Lower leg skin (tissue), 4 donors: ENCODE results near the gene SLC26A2. TPM values are rescaled to one million over a fixed set of nuclear protein-coding genes. Genes with fewer than 3 reads are reported as not detected.
A peak's percentile ranks its signal among the peaks of the same experiment; 100 is the strongest.

Source experiments
- DNase-seq, 2 donors: peaks; one replicate each; pipeline ENCODE4 v3.0.0-alpha.2; 2019; ENCODE audit warnings: low spot score in 2 of 2
- H3K4me3 ChIP-seq: fragments of 200-600 bp; sonication (generic); 2 replicates; pipeline ENCODE4 v1.5.1; 2017; ENCODE audit warnings: mild to moderate bottlenecking, low read depth; ENCODE audit not compliant: poor library complexity, severe bottlenecking
- POLR2A ChIP-seq, 2 donors: fragments of 450-650 bp; IDR thresholded peaks; one replicate each; pipeline ENCODE4 v1.6.1; 2016 to 2017; ENCODE audit warnings: antibody characterized with exemption in 2 of 2, mild to moderate bottlenecking in 1 of 2, moderate library complexity in 1 of 2
- WGBS, 2 donors: methylation state at CpG; one replicate each; pipeline ENCODE4 v1.1.5; 2018; 5-methylcytosine and 5-hydroxymethylcytosine counted together
- intact Hi-C: fragments of 100-400 bp; cut with DNase I; formaldehyde crosslinking; loops from one replicate; pipeline ENCODE4 v1.15.0; 2023; ENCODE audit warnings: low total_unique reads
- total RNA-seq, 4 donors: library from RNA; depleted of rRNA; stranded (reverse); fragments of >200 nt; gene quantifications; one replicate each; pipeline ENCODE4 v1.1.0, GENCODE V29; 2016
- TF ChIP-seq, protein P1 (sequence below), 3 donors: fragments of 450-650 bp; IDR thresholded peaks; one replicate each; pipeline ENCODE4 v1.5.1; 2016; ENCODE audit warnings: antibody characterized with exemption in 3 of 3, mild to moderate bottlenecking in 3 of 3, moderate library complexity in 2 of 3

SLC26A2 gene
- total RNA-seq, 4 donors from 2014 or later, result 8.4 to 56.5 (median 33.3) TPM

DNA sequence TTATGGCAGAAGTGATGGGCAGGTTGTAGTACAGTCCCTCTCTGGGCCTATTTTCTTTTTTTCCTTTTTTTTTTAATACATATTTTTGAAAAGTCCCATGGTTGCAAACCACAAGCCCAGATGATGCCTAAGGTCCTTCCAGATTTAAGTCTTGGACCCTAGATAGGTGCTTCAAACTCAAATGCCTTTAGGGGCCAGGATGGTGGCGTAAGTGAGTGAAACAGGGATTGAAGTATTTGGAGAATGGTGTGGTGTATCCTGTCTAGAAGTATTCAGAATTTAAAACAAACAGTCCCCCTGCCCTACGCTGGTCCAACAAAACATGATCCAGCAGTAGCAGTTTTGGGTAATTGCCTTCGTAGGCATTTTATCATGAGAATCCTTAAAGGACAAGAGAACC, 37.7 kb downstream of the SLC26A2 start:
- TF ChIP-seq, protein P1, sequence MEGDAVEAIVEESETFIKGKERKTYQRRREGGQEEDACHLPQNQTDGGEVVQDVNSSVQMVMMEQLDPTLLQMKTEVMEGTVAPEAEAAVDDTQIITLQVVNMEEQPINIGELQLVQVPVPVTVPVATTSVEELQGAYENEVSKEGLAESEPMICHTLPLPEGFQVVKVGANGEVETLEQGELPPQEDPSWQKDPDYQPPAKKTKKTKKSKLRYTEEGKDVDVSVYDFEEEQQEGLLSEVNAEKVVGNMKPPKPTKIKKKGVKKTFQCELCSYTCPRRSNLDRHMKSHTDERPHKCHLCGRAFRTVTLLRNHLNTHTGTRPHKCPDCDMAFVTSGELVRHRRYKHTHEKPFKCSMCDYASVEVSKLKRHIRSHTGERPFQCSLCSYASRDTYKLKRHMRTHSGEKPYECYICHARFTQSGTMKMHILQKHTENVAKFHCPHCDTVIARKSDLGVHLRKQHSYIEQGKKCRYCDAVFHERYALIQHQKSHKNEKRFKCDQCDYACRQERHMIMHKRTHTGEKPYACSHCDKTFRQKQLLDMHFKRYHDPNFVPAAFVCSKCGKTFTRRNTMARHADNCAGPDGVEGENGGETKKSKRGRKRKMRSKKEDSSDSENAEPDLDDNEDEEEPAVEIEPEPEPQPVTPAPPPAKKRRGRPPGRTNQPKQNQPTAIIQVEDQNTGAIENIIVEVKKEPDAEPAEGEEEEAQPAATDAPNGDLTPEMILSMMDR (IDR thresholded peaks at IDR 0.05), result no peak
- TF ChIP-seq POLR2A (IDR thresholded peaks at IDR 0.05), result no peak
- intact Hi-C loops, result loop anchor here (10.0 kb wide), 1 partner anchor 363 kb away; no protein-coding TSS in a partner anchor
- no peak overlapping the region for H3K4me3 ChIP-seq
- WGBS, 2 donors, result 92 to 96% methylated on average over 3 of the region's 3 CpGs
- DNase-seq, result no peak

DNA sequence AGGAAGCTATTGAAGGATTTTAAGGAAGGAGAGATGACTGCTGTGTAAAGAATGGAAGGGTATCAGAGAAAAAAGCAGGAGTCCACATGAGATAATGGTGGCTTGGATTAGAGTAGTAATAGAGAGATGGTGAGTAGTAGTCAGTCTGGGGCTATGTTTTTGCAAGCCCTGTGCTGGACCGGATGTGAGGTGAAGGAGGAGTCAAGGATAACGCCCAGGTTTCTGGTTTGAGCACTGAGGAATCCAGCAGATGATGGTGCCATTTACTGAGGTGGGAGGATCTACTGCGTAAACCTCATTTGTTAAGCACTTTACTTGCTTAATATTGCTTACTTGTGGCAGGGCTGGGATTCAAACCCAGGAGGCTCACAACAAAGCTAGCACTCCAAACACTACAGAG, 38.8 kb downstream of the SLC26A2 start:
- intact Hi-C loops, result loop anchor here (10.0 kb wide), 1 partner anchor 365 kb away; no protein-coding TSS in a partner anchor
- H3K4me3 ChIP-seq, result no peak overlapping the region
- DNase-seq, result no peak
- no peak for TF ChIP-seq POLR2A (IDR thresholded peaks at IDR 0.05)
- TF ChIP-seq, protein P1 (IDR thresholded peaks at IDR 0.05), result no peak
- WGBS, 2 donors, result 41 to 50% methylated on average over 3 of the region's 3 CpGs

DNA sequence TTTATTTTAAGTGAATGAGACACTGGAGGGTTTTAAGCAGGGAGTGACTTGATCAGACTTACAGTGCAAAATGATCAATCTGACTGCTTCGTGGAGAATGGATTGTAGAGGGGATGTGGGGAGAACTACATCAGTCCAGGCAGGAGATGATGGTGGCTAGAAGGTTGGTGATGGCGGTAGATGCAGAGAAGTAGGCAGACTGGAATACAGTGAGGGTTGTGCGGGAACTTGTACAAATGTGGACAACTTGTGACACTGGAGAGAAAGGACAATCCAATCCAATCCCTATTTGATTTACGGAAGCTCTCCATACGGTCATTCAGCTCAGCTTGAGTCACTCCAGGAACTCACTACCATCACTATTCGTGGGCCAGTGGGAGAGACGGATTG, 39.3 kb downstream of the SLC26A2 start:
- intact Hi-C loops, result loop anchor here (10.0 kb wide), 1 partner anchor 365 kb away; no protein-coding TSS in a partner anchor
- no peak for TF ChIP-seq POLR2A (IDR thresholded peaks at IDR 0.05)
- TF ChIP-seq, protein P1 (IDR thresholded peaks at IDR 0.05), result no peak
- no peak for DNase-seq
- H3K4me3 ChIP-seq, result peak overlapping the region; percentile 87
- WGBS, 2 donors, result 16% methylated on average over 7 of the region's 7 CpGs

DNA sequence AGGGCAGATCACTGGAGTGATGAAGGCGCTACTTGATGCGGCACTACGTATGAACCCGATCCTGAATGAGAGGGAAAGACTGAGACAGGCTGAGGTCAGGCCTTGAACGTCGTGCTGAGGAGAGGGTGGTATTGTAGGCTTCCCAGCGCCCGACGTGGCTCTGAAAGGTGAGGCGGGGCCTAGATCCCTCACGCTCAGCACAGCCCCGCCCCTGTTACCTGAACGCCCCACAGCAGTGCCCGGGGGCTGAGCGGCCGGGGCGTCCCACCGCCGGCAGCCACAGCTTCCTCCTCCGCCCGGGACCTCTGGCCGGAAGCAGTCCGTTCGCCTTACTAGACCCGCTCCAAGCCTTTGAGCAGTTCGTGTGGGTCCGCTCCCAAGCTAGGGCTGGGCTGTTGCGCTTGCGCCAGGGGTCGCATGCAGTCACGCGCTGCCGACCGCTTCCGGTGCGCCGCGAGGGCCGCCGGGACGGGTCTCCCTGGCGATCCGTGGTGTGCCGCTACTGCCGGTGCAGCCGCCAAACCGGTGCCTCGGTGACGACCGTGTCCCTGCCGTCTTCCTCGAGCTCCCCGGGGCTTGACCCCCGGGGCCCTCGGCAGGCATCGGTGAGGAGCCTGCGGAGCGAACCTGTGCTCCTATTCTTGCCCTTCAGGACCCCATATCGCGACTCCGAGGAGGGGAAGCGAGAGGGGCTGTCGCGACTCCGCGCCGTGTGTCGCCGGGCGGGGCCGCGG, 39.9 kb downstream of the SLC26A2 start, which contains the start of the genes HMGXB3 and TIGD6:
HMGXB3 (plus strand) TSS at position 484 of the 734 bp plus-strand sequence. CDS start 4,114 bp downstream, outside the sequence.
TIGD6 (minus strand) TSS at position 399 of the 734 bp plus-strand sequence. CDS start 4,306 bp downstream, outside the sequence.
- TF ChIP-seq, protein P1 (IDR thresholded peaks at IDR 0.05), result no peak
- no peak for TF ChIP-seq POLR2A (IDR thresholded peaks at IDR 0.05)
- peak; percentile 91 to 99 for DNase-seq
- 1 to 2% methylated on average over 24 to 45 of the region's 72 CpGs for WGBS, 2 donors
- intact Hi-C loops, result no loop called here
- peak within 1 kb of the TSS; percentile 87 for H3K4me3 ChIP-seq

DNA sequence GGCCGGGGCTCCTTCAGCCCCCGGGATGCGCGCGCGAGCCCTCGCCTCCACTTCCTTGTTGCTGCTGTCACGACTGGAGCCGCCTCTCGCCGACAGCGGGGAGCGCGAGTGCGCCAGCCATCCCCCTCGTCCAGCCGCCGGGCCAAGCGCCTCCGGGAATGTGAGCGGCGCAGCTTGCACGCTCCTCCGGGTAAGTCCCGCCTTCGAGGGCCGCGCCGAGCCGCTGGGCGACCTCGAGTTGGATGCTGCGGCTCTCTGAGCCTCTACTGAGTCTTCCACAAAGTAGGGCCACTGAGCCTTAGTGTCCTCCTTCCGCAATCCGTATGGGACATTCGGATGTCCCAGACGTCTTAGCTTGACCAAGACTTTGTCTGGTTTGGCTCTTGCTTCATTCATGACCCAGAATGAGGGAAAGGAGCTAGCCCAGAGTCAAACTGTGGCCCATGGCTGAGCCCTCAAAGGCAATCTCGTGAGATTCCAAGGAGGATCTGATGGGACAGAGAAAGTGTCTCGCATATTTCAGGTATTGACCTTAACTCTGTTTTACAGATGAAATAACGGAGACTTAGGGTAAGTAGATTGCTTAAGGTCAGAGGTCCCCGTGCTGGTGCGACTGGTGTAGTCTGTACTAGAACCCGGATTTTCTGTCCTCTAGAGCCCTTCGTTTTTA, 40.6 kb downstream of the SLC26A2 start:
- WGBS, 2 donors, result 0 to 1% methylated on average over 19 to 31 of the region's 44 CpGs
- TF ChIP-seq, protein P1 (IDR thresholded peaks at IDR 0.05), result no peak
- no peak for TF ChIP-seq POLR2A (IDR thresholded peaks at IDR 0.05)
- peak overlapping the region; percentile 87 for H3K4me3 ChIP-seq
- DNase-seq, result peak; percentile 29 to 90
- intact Hi-C loops, result no loop called here
